G401 (cell line): ENCODE data around the gene SERTAD2. TPM values are rescaled to one million over a fixed set of nuclear protein-coding genes. Genes with fewer than 3 reads are reported as not detected.
A peak's percentile ranks its signal among the peaks of the same experiment; 100 is the strongest.

ENCODE experiments used
- DNase-seq: peaks from one replicate; pipeline ENCODE4 v3.0.0-alpha.2; 2015; ENCODE audit warnings: low spot score
- in situ Hi-C: cut with HindIII; loops from 2 replicates; pipeline ENCODE4 v1.10.0; 2016; ENCODE audit warnings: low sequenced_read_pairs, mixed read lengths
- total RNA-seq: library from RNA; depleted of rRNA; stranded (reverse); fragments of >200 nt; shearing (Covaris generic); gene quantifications from 2 replicates; pipeline ENCODE4 v1.2.3, GENCODE V29; 2014; rRNA removed

The SERTAD2 gene, protein sequence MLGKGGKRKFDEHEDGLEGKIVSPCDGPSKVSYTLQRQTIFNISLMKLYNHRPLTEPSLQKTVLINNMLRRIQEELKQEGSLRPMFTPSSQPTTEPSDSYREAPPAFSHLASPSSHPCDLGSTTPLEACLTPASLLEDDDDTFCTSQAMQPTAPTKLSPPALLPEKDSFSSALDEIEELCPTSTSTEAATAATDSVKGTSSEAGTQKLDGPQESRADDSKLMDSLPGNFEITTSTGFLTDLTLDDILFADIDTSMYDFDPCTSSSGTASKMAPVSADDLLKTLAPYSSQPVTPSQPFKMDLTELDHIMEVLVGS
- total RNA-seq = 19.3 and 28.9 TPM in 2 replicates

GRCh38 chr2:64653109-64654062, at the start of gene SERTAD2:
Gene SERTAD2, minus strand, starts transcription at chr2:64653913. Its CDS starts 17,042 bp downstream, at chr2:64636871.
- in situ Hi-C loops = no loop called here
- peak; percentile 85 for DNase-seq

DNA sequence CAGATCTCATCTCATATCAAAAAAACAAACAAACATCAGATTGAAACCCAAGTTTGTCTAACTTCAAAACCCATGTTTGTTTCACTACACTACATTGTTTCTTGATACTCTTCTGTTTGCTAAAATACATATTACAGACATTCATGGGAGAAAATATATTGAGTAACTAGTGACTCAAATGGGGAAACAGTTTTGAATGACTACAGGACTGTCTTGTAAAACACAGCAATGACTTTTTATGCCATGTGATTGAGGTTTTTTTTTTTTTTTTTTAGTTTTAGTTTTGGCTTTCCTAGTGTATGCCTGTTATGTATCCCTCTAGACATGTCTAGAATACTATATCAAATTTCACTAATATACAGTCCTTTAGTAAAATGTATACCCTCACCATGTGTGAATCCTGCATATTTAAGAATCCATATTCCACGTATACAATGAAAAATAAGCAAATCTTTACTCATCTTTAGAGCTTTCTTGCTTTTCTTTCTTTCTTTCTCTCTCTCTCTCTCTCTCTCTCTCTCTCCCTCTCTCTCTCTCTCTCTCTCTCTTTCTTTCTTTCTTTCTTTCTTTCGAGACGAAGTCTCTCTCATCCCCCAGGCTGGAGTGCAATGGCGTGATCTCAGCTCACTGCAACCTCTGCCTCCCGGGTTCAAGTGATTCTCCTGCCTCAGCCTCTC, 46.6 kb upstream of the SERTAD2 start:
- in situ Hi-C loops = no loop called here
- no peak for DNase-seq

- peak; percentile 51 for DNase-seq
- in situ Hi-C loops = no loop called here
Observed at GRCh38 chr2:64699712-64700111, 46.0 kb upstream of the SERTAD2 start.

- peak; percentile 39 for DNase-seq
- in situ Hi-C loops = no loop called here
Observed at GRCh38 chr2:64698668-64699444, 45.1 kb upstream of the SERTAD2 start.

DNA sequence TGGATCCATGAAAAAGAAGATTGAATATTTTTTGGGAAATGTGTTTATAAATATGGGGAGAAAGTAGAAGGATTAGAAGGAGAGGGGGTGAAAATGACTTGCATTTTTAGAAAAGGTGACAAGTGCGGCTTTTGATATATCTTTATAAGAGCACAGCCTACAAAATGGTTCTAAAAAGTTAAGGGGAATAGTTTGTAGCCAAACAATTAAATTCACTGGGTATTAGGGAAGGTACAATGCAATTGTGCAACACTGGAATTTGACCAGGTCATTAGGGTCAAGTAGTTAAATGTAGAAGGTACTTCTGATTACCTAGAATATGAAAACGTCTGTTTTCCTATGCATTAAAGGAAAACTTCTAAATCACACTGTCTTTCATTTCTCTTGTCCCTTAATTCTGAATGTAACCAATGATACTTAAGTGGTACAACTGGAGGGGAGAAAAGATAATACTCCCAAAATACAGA, 44.5 kb upstream of the SERTAD2 start:
- peak; percentile 31 for DNase-seq
- in situ Hi-C loops = no loop called here

GRCh38 chr2:64697297-64698176, 43.8 kb upstream of the SERTAD2 start:
- peak; percentile 17 for DNase-seq
- in situ Hi-C loops = no loop called here

GRCh38 chr2:64696636-64697035, 42.9 kb upstream of the SERTAD2 start:
- peak; percentile 16 for DNase-seq
- in situ Hi-C loops = no loop called here

DNA sequence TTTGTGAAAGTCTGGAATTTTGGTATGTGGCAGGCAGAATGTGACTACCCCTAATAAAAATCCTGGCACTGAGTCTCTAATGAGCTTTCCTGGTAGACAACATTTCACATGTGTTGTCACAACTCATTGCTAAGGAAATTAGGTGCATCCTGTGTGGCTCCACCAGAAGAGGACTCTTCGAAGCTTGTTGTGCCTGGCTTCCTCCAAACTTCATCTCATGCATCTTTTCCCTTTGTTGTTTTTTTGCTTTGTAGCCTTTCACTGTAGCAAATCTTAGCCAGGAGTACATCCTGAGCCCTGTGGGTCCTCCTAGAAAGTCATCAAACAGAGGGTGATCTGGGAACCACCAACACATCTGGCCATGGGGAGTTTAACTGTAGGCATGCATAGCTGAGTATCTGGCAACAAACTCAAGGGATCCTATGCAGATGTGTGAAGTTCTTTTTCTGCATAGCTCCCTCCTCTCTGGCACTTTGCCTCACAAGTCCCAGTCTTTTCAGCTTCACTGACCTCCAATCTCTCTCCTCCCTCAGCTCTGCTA, 42.1 kb upstream of the SERTAD2 start:
- peak; percentile 37 for DNase-seq
- in situ Hi-C loops = no loop called here

DNA sequence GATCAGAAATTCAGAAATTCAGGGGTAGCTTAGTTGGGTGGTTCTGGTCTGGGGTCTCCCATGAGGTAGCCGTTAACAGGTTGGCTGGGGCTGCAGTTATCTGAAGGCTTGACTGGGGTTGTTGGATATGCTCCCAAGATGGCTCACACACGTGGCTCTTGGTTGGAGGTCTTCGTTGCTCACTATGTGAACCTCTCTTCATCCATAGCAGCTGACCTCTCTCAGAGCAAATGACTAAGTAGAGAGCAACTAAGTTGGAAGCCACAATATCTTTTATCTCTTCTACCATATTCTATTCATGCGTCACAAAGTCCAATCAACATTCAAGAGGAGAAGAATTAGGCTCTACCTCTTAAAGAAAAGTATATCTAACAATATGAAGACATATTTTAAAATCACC, 38.7 kb upstream of the SERTAD2 start:
- in situ Hi-C loops = no loop called here
- DNase-seq = no peak

DNA sequence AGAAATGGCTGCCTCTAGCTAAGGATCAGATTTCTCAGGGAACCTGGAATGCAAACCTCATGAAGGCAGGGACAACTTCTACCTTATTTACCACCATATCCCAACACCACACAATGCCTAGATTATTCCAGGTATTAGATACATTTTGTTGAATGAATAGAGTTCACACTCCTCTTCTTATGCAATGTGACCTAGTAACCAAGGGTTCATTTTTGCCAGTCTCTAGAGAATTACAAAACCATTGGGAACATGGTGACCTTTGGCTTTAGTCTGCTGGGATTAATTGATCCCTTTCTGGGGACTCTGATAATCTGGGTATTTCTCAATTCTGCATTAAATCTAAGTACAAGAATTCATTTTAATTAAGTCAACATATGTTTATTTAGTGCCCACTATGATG, 35.2 kb upstream of the SERTAD2 start:
- in situ Hi-C loops = no loop called here

DNA sequence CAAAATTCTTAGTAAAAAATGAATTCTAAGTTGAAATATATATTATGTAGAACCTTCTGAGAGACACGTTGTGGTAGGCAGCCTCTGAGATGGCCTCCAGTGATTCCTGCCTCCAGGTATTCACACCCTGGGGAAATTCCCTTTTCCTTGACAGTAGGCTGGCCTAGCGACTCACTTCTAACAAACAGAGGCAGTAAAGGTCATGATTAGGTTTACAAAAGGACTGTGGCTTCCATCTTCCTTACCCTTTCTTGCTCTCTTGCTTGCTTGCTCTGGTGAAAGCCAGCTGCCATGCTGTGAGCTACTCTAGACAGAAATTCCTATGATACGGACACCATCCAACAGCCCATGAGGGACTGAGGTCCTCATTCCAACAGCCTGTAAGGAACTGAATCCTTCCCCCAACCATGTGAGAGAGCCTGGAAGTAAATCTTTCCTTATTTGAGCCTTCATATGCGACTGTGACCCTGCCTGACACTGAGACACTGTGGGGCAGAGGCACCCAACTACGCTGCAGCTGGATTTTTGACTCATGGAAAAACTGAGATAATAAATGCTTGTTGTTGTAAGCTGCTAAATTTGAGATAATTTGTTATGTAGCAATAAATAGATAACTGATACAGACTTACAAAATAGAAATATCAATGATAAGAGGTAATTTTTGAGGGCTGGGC, 32.7 kb upstream of the SERTAD2 start:
- DNase-seq = no peak
- in situ Hi-C loops = no loop called here

More for the DNA sequence above, 35.2 kb upstream of the SERTAD2 start:
- no peak for DNase-seq

GRCh38 chr2:64685430-64685829, 31.7 kb upstream of the SERTAD2 start:
- no peak for DNase-seq
- in situ Hi-C loops = no loop called here

DNA sequence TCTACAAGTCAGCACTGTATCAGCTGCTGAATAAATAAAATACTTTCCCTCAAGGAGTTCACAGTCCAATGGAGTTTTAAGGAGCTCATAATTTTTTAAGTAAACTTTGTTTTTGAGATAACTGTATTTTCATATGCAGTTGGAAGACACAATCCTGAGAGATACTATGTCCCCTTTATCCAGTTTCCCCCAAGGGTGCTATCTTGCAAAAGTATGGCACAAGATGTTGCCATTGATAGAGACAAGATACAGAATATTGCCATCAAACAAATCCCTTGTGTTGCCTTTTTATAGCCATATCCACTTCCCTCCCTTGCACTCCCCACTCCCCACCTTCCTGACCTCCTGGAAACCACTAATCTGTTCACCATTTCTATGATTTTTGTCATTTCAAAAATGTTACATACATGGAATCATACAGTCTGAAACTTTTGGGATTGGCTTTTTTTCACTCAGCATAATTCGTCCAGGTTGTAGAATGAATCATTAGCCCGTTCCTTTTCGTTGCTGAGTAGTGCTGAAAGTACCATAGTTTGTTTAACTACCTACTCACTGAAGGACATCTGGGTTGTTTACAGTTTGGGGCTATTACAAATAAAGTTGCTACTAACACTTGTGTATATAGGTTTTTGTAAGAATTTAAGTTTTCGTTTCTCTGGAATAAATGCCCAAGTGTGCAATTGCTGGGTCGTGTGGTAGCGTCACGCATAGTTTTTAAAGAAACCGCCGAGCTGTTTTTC, 30.2 kb upstream of the SERTAD2 start:
- in situ Hi-C loops = no loop called here
- DNase-seq = no peak

GRCh38 chr2:64681479-64681967, 27.8 kb upstream of the SERTAD2 start:
- in situ Hi-C loops = no loop called here
- DNase-seq = no peak

DNA sequence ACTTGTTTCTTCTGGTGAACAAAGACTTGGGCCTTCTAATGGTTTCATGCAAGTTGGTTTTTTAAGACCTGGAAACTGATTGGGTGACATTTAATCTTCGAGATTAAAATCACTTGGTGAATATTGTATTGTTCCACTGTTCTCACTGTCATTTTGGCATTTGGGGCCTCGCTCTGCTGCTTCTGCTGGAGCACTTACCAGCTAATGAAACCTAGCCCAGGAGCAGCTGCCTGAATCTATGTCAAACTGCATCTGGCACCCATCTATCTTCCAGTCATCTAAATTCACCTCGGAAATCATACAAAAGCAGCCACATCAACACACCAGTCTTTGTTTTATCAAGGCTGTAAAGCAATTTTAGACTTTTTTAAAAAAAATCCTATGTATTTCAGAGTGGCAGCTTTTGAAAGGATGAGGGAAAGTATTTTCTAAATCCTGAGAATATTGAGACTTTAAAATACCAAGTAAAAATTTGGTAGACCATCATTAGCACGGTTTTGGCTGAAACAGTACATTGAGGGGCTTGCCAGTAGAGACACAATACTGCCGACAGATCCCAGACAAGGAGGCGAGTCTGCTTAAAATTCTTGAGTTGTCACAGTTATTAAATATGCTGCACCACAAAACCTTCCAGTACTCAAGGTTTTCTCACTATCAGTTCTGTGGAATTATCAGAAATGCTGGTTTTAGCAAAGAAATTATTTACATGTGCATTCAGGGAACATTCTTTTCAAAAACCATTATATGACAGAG, 26.1 kb upstream of the SERTAD2 start:
- no peak for DNase-seq

More for the DNA sequence above, 26.1 kb upstream of the SERTAD2 start:
- in situ Hi-C loops = no loop called here
